T-helper 2 cell treated with Interferon-gamma antibody and Interleukin-4, amounts not matched to agents 5 μg/mL and 100 μg/mL, for 36 hours (primary cell): Measurements from ENCODE around the gene SPOCK2.

Source experiments
- DNase-seq: peaks from one replicate; pipeline ENCODE4 v3.0.0; 2021; ENCODE audit warnings: low spot score
- H3K27ac Mint-ChIP-seq: one replicate; pipeline ENCODE4 v1.8.0; 2021; ENCODE audit warnings: mild to moderate bottlenecking, mixed read lengths
- H3K27me3 Mint-ChIP-seq: one replicate; pipeline ENCODE4 v1.8.0; 2021; ENCODE audit warnings: low read depth, mixed read lengths
- H3K36me3 Mint-ChIP-seq: one replicate; pipeline ENCODE4 v1.8.0; 2021; ENCODE audit warnings: low read depth, mixed read lengths
- H3K4me1 Mint-ChIP-seq: one replicate; pipeline ENCODE4 v1.8.0; 2021; ENCODE audit warnings: low read depth, mixed read lengths
- H3K4me3 Mint-ChIP-seq: one replicate; pipeline ENCODE4 v1.8.0; 2022; ENCODE audit warnings: mild to moderate bottlenecking, moderate library complexity, mixed read lengths
- H3K9me3 Mint-ChIP-seq: one replicate; pipeline ENCODE4 v1.8.0; 2021; ENCODE audit warnings: mixed read lengths

Gene SPOCK2

GRCh38 chr10:72077275-72077990 is 10.9 kb downstream of the SPOCK2 start:
- Mint-ChIP-seq H3K27ac (peak overlapping the region; percentile 49), H3K36me3 (peaks cover 31% of the 10 kb centered on the region), H3K27me3 (no peaks in the 10 kb centered on the region), H3K4me3 (no peak overlapping the region), H3K4me1 (peaks cover 40% of the 10 kb centered on the region), H3K9me3 (no peaks in the 10 kb centered on the region)
- DNase-seq, result no peak

- no peaks in the 10 kb centered on the region for H3K9me3 Mint-ChIP-seq
- no peak overlapping the region for H3K27ac Mint-ChIP-seq
- peaks cover 38% of the 10 kb centered on the region for H3K36me3 Mint-ChIP-seq
- H3K4me3 Mint-ChIP-seq, result no peak overlapping the region
- peaks cover 38% of the 10 kb centered on the region for H3K4me1 Mint-ChIP-seq
- H3K27me3 Mint-ChIP-seq, result no peaks in the 10 kb centered on the region
- DNase-seq, result no peak
Observed at GRCh38 chr10:72076756-72077155, 11.6 kb downstream of the SPOCK2 start.

GRCh38 chr10:72075376-72076115 is 12.8 kb downstream of the SPOCK2 start:
- no peak for DNase-seq
- Mint-ChIP-seq H3K27me3 (no peaks in the 10 kb centered on the region), H3K27ac (peak overlapping the region; percentile 20), H3K4me1 (peaks cover 33% of the 10 kb centered on the region), H3K4me3 (no peak overlapping the region), H3K9me3 (no peaks in the 10 kb centered on the region), H3K36me3 (peaks cover 40% of the 10 kb centered on the region)

- Mint-ChIP-seq H3K9me3 (no peaks in the 10 kb centered on the region), H3K4me3 (no peak overlapping the region), H3K27ac (peak overlapping the region; percentile 56), H3K4me1 (peaks cover 27% of the 10 kb centered on the region), H3K36me3 (peaks cover 46% of the 10 kb centered on the region), H3K27me3 (no peaks in the 10 kb centered on the region)
- DNase-seq, result no peak
Observed at GRCh38 chr10:72074574-72075375, 13.6 kb downstream of the SPOCK2 start.

- peak overlapping the region; percentile 36 for H3K27ac Mint-ChIP-seq
- H3K4me1 Mint-ChIP-seq, result peaks cover 23% of the 10 kb centered on the region
- H3K9me3 Mint-ChIP-seq, result no peaks in the 10 kb centered on the region
- peaks cover 53% of the 10 kb centered on the region for H3K36me3 Mint-ChIP-seq
- DNase-seq, result no peak
- H3K27me3 Mint-ChIP-seq, result no peaks in the 10 kb centered on the region
- no peak overlapping the region for H3K4me3 Mint-ChIP-seq
Observed at GRCh38 chr10:72073708-72074573, 14.4 kb downstream of the SPOCK2 start.

GRCh38 chr10:72072639-72073038 is 15.7 kb downstream of the SPOCK2 start:
- DNase-seq, result no peak
- Mint-ChIP-seq H3K27ac (no peak overlapping the region), H3K4me3 (no peak overlapping the region), H3K9me3 (no peaks in the 10 kb centered on the region), H3K4me1 (peaks cover 15% of the 10 kb centered on the region), H3K36me3 (peaks cover 56% of the 10 kb centered on the region), H3K27me3 (no peaks in the 10 kb centered on the region)

- H3K4me3 Mint-ChIP-seq, result no peak overlapping the region
- no peaks in the 10 kb centered on the region for H3K27me3 Mint-ChIP-seq
- H3K9me3 Mint-ChIP-seq, result no peaks in the 10 kb centered on the region
- peaks cover 58% of the 10 kb centered on the region for H3K36me3 Mint-ChIP-seq
- H3K27ac Mint-ChIP-seq, result no peak overlapping the region
- peaks cover 14% of the 10 kb centered on the region for H3K4me1 Mint-ChIP-seq
- DNase-seq, result no peak
Observed at GRCh38 chr10:72072046-72072445, 16.3 kb downstream of the SPOCK2 start.

- peaks cover 6% of the 10 kb centered on the region for H3K4me1 Mint-ChIP-seq
- peak overlapping the region; percentile 67 for H3K27ac Mint-ChIP-seq
- no peaks in the 10 kb centered on the region for H3K9me3 Mint-ChIP-seq
- DNase-seq, result no peak
- peaks cover 57% of the 10 kb centered on the region for H3K36me3 Mint-ChIP-seq
- H3K27me3 Mint-ChIP-seq, result no peaks in the 10 kb centered on the region
- no peak overlapping the region for H3K4me3 Mint-ChIP-seq
Observed at GRCh38 chr10:72069751-72070526, 18.4 kb downstream of the SPOCK2 start.

GRCh38 chr10:72068901-72069446 is 19.4 kb downstream of the SPOCK2 start:
- Mint-ChIP-seq H3K27ac (peak overlapping the region; percentile 58), H3K36me3 (peaks cover 59% of the 10 kb centered on the region), H3K4me3 (no peak overlapping the region)

GRCh38 chr10:72068126-72068765 is 20.1 kb downstream of the SPOCK2 start:
- no peak for DNase-seq
- peaks cover 59% of the 10 kb centered on the region for H3K36me3 Mint-ChIP-seq
- H3K9me3 Mint-ChIP-seq, result no peaks in the 10 kb centered on the region
- H3K27ac Mint-ChIP-seq, result peak overlapping the region; percentile 19
- no peak overlapping the region for H3K4me3 Mint-ChIP-seq
- H3K4me1 Mint-ChIP-seq, result peaks cover 4% of the 10 kb centered on the region
- H3K27me3 Mint-ChIP-seq, result no peaks in the 10 kb centered on the region

More at GRCh38 chr10:72068901-72069446, 19.4 kb downstream of the SPOCK2 start:
- H3K4me1 Mint-ChIP-seq, result peaks cover 6% of the 10 kb centered on the region
- H3K27me3 Mint-ChIP-seq, result no peaks in the 10 kb centered on the region
- no peaks in the 10 kb centered on the region for H3K9me3 Mint-ChIP-seq
- DNase-seq, result no peak

GRCh38 chr10:72067463-72068125 is 20.8 kb downstream of the SPOCK2 start:
- Mint-ChIP-seq H3K4me3 (no peak overlapping the region), H3K27me3 (no peaks in the 10 kb centered on the region), H3K36me3 (peaks cover 54% of the 10 kb centered on the region), H3K4me1 (peaks cover 4% of the 10 kb centered on the region), H3K27ac (no peak overlapping the region), H3K9me3 (no peaks in the 10 kb centered on the region)
- no peak for DNase-seq
